ENCODE results near the gene ONECUT3. TPM values are rescaled to one million over a fixed set of nuclear protein-coding genes. Genes with fewer than 3 reads are reported as not detected.
"Not testable (repeated sequence)": the region's sequence is repeated elsewhere in the genome, so short reads cannot be mapped to it uniquely, and the experiment has no call there.

ONECUT3 gene
- not detected for total RNA-seq

DNA sequence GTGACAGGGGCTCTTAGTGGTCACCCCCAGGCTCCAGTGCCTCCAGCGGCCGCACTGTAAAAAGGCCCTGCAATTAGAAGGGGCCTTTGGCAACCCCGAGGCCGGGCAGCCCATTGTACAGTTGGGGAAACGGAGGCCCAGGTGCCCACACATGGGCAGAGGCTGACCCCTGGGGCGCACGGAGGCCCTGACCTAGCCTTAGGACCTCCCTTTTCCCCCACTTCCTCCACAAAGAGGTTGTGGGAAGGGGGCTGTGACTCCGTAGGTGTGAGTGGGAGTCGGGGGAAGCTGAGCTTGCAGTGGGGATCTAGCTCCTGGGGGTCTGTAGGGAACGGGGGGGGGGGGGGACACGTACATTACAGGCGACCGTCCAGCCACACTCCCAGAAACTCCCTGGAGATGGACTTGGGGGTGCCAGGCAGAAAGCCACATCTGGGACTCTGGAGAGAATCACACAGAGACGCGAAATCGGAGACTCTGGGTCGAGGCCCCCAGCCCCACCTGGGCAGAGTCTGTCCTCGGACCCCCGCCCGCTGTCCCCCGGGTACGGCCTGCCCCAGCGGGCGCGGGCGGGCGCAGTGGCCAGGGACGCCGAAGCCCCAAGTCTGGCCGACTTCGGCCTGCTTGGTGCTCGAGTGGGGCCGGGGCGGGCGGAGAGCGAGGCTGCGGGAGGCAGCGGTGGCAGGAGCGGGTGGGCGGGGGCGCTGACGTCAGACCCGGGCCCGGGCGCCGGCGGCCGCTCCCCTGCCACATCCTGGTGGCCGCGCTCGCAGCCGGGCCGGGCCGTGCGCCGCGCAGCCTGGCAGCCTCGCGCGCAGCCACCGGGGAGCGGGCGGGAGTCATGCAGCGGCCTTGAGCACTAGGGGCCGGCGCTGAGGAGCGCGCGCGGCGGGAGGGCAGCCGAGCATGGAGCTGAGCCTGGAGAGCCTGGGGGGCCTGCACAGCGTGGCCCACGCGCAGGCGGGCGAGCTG lies at the start of gene ONECUT3:
TSS of gene ONECUT3 (plus strand) at position 750 of the 972 bp plus-strand sequence. CDS start at position 907, 157 bp downstream.
- ATAC-seq (no peak), DNase-seq (ENCODE audit: low spot score) (no peak)
- intact Hi-C loops (cut with DNase I): no loop called here

DNA sequence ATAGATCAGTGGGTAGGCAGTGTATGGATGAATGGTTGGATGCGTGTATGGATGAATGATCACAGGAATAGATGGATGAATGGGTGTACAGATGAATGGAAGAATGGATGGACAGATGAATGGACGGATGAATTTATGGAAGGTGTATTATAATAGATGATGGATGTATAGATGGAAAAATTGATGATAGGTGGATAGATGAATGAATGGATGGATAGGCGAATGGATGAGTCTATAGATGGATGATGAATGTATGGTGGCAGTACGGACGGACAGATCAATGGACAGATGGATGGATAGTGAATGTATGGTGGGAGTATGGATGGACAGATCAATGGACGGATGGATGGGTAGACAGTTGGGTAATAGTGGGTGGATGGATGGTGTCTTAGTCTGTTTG lies 49.0 kb upstream of the ONECUT3 start:
- no peak for DNase-seq (ENCODE audit: low spot score)
- ATAC-seq: no peak
- intact Hi-C loops (cut with DNase I): no loop called here

GRCh38 chr19:1705367-1705766 lies 47.9 kb upstream of the ONECUT3 start:
- no peak for ATAC-seq
- intact Hi-C loops (cut with DNase I): no loop called here
- DNase-seq (ENCODE audit: low spot score): no peak

DNA sequence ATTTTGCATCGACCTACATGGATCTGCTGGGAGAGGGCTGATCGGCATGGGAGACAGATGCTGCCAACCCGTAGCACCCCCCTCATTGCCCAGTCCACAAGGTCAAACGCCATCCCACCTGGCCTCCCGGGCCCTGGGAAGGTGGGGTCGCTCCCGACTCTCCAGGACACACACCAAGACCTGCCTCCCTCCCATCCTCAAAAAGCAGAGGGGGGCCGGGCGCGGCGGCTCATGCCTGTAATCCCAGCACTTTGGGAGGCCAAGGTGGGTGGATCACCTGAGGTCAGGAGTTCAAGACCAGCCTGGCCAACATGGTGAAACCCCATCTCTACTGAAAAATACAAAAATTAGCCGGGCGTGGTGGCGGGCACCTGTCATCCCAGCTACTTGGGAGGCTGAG lies 46.7 kb upstream of the ONECUT3 start:
- intact Hi-C loops (cut with DNase I); DNase-seq (ENCODE audit: low spot score); ATAC-seq: not testable (repeated sequence)

- no peak for ATAC-seq
- DNase-seq (ENCODE audit: low spot score): no peak
- intact Hi-C loops (cut with DNase I): no loop called here
Measured at GRCh38 chr19:1707240-1707639, 46.1 kb upstream of the ONECUT3 start.

- DNase-seq (ENCODE audit: low spot score) (no peak), ATAC-seq (no peak)
- intact Hi-C loops (cut with DNase I): no loop called here
Measured at GRCh38 chr19:1713170-1713569, 40.1 kb upstream of the ONECUT3 start.

DNA sequence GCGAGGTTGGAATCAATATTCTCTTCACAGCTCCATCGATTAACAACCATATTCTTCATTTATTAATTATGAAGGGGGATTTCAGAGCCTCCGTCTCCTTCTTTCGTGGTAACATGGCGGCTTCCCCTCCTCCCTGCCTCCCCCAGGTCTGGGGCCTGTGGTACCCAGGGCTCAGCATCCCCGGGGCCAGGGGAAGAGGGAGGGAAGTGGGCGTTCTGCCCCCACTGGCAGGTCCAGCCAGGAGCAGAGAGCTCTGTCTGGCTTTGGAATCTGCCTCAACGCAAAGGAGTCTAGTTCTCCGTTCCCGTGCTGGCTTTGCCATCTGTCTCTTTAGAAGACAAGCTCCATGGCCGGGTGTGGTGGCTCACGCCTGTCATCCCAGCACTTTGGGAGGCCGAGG lies 37.8 kb upstream of the ONECUT3 start:
- intact Hi-C loops (cut with DNase I): no loop called here
- DNase-seq (ENCODE audit: low spot score) (no peak), ATAC-seq (no peak)

DNA sequence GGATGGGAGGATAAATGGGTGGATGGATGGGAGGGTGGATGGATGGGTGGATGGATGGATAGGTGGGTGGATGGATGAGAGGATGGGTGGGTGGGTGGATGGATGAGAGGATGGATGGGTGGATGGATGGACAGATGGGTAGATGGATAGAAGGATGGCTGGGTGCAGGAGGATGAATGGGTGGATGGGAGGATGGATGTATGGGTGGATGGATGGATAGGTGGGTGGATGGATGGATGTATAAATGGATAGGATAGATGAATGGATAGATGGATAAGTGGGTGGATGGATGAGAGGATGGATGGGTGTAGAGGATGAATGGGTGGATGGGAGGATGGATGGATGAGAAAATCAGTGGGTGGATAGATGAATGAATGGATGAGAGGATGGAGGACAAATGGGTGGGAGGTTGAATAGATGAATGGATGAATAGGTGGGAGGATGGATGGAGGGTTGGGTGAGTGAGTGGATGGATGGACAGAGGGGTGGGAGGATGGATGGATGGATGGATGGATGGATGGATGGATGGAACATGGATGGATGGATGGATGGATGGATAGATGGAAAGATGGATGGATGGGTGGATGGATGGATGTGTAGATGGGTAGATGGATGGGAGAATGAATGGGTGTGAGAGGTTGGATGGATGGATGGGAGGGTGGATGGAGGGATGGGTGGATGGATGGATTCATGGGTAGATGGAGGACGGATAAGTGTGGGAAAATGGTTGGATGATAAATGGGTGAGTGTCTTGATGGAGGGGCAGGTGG lies 35.9 kb upstream of the ONECUT3 start:
- intact Hi-C loops (cut with DNase I): no loop called here
- no peak for ATAC-seq
- no peak for DNase-seq (ENCODE audit: low spot score)

DNA sequence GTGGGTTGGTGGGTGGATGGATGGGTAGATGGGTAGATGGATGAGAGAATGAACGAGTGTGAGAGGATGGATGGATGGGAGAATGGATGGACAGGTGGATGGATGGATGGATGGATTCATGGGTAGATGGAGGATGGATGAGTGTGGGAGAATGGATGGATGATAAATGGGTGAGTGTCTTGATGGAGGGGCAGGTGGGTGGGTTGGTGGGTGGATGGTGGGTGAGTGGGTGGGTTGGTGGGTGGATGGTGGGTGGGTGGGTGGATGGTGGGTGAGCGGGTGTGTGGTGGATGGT lies 35.4 kb upstream of the ONECUT3 start:
- no peak for ATAC-seq
- intact Hi-C loops (cut with DNase I): no loop called here

DNA sequence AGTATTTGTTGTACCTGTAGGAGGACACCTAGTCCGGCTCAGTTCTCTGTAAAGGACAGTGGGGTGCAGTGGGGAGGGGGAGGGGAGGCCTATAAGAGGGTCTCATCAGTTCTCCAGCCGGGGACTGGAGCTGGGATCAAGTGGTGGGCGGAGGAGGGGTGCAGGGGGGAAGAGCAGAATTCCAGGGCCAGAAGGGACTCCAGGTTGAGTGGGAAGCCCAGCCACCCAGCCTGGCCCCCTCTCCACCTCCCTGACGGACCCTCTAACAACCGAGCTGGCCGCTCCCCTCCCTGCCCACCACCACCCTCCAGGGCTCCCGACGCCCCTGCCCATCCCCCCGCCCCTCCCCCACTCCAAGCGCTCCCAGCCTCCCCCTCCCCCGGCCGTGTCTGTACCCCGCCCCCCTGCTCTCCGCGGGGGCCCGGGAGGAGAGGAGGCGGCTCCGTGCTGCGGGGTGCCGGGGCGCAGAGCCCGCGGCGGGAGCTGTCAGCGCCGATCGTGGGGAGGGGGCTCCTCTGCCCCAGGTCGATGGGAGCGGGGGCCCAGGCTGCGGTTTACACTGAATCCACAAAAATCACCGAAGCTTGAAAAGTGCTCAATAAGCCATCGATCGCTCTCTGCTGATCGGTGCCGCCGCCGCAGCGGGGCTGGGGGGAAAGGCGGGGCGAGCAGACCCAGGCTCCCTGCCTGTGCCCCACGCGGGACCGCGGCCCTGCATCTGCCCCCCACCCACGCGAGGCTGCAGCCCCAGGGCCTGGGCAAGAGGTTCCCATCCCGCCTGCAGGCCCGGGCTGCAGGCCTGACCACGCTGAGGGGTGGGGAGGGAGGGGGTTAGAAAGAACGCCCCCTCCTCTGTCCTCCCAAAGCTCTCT lies 34.6 kb upstream of the ONECUT3 start:
- ATAC-seq (no peak), DNase-seq (ENCODE audit: low spot score) (no peak)
- intact Hi-C loops (cut with DNase I): no loop called here

More for the DNA sequence above, 35.4 kb upstream of the ONECUT3 start:
- DNase-seq (ENCODE audit: low spot score): no peak

- no peak for ATAC-seq
- DNase-seq (ENCODE audit: low spot score): no peak
- intact Hi-C loops (cut with DNase I): no loop called here
Measured at GRCh38 chr19:1719519-1719918, 33.8 kb upstream of the ONECUT3 start.

DNA sequence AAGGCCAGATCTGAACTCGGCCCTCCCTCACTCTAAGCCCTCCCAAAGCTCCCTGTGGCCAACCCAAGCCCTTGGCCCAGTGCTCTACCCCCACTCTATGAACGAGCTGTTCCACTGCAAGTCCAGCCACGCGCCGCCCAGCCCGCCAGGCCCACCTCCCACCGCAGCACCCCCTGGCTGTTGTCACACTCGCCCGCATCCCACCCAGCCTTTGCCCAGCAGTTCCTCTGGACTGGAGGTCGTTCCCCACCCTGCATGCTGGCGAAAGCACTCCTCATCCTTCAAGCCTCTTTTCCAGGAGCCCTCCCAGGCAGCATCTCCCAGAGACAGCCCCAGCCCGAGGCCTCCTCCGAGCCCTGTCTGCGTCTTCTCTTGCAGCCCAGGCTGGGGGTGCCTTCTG lies 33.1 kb upstream of the ONECUT3 start:
- ATAC-seq (no peak), DNase-seq (ENCODE audit: low spot score) (no peak)
- intact Hi-C loops (cut with DNase I): no loop called here

DNA sequence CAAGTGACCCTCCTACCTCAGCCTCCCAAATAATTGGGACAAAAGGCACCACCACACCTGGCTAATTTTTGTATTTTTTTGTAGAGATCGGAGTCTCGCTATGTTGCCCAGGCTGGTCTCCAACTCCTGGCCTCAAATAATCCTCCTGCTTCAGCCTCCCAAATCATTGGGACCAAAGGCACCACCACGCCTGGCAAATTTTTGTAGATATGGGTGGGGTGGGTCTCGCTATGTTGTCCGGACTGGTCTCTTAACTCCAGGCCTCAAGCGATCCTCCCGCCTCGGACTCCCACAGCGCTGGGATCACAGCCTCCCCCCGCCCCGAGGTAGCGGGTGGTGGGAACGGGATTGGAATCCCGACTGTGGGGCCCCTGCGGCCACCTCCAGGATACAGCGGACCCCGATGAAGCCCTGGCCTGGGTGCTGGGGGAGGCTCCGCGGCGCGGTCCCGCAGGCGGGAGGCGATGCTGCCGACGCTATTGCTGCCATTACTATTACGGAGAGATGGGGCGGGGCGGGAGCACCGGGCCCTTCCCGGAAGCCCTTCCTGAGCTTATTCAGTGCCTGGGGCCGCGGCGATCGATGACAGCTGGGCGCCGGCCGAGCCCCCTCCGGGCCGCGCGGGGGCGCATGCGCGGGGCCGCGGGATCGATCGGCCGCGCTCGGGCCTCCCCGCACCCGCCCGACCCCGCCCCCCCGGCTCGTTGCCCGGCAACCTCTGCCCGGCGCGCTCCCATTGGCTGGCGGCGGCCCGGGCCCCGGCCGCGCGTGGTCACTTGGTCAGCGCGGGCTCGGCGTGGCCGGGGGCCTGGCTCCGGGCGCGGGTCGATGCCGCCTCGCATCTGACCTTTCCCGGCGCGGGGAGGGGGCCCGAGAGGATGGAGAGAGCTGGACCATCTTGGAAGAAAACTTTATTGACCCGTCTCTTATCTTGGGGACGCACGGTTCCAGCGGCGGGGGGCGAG lies 27.9 kb upstream of the ONECUT3 start:
- ATAC-seq (peak; percentile 81), DNase-seq (ENCODE audit: low spot score) (no peak)
- intact Hi-C loops (cut with DNase I): no loop called here

DNA sequence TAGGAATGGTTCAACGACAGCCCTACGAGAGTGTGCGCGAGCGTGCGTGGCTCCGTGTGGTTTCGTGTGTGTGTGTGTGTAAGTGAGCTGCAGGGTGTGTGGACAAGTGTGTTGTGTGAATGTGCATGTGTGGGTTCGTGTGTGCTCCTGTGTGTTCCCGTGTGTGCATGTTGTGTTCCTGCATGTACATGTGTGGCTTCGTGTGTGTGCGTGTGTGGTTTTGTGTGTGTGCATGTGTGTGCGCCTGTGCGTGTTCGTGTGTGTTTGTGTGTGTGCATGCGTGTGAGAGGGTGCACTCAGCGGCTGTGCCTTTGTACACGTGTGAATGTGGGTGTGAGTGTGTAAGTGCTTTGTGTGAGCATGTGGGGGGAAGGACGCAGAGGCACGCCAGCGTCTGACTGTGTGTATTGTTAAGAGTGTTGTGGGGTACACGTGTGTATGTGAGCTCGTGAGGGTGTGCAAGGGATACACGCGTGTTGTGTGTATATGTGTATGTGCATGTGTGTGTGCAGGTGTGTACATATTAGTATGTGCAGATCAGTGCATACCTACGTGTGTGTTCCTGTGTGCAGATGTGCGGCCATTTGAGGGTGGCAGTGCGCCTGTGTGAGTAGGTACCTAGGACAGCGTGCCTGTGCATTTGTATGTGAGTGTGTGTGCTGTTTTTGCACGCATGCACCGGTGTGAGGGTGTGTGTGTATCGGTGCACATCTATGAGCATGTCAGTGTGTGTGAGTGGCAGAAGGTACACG lies 24.3 kb upstream of the ONECUT3 start:
- intact Hi-C loops (cut with DNase I): no loop called here
- DNase-seq (ENCODE audit: low spot score) (no peak), ATAC-seq (no peak)

DNA sequence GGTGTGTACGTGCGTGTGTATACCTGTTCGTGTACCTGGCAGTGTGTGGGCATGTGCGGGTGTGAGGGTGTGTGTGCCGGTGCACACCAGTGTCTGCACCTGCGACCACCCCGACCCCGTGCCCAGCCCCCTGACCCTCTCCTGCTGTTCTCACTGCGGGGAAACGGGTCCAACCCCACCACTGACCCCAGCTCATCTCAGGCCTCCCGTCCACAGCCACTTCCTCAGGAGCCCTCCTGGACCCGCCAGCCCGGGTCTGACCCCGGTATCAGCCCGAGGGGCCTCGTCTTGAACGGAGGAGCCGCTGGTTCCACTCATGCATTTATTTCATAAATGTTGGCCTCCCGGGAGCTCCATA lies 23.8 kb upstream of the ONECUT3 start:
- ATAC-seq (no peak), DNase-seq (ENCODE audit: low spot score) (no peak)
- intact Hi-C loops (cut with DNase I): no loop called here

DNA sequence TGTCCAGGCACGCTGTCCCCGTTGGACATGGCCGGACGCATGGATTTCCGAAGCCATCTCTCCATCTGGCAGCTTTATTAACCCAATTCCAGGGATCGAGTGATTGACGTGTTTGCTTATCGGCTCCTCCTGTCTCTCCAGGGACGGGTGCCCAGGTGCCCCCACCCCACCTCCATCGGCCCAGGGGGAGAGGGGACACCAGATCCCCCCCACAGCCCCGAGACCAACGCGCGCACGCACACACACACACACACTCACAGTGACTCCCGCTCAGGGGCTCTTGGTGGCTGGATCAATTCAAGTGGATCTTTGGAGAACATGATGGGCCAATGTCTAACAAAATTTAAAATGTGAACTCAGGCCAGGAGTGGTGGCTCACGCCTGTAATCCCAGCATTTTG lies 23.1 kb upstream of the ONECUT3 start:
- ATAC-seq (no peak), DNase-seq (ENCODE audit: low spot score) (no peak)
- intact Hi-C loops (cut with DNase I): no loop called here

DNA sequence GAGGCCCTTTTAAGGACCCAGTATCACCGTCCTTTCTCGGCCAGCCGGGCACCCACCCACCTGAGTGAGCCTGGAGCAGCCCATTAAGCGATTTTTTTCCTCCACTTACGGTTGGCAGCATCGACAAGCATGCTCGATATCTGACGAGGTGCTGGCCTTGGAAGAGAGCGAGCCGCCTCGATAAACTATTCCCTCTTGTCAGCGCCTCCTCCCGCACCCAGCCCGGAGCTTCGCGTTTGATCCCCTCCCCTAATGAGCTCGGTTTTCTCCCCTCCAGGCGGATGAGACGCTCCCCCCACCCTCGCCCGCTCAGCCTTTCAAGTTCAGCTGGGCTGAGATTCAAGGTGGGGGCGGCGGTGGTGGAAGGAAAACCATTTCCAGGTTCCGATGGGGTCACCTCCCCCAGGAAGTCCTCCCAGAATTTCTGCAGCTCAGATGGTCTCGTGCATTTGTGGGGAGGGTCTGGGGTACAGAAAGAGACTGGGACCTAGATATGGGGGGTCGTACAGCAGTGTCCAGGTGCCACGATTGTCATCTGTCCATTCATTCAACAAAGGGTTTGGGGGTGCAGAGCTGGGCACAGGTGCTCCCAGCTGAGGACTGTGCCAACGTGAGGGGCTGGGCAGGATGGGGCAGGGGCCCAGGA lies 18.9 kb upstream of the ONECUT3 start:
- ATAC-seq: no peak
- intact Hi-C loops (cut with DNase I): no loop called here
- no peak for DNase-seq (ENCODE audit: low spot score)

Measured in sciatic nerve (tissue), 2 donors.